Lower leg skin (tissue), 4 donors: ENCODE results near the gene TMC4. TPM values are rescaled to one million over a fixed set of nuclear protein-coding genes. Genes with fewer than 3 reads are reported as not detected.

ENCODE experiments used
- DNase-seq, 2 donors: peaks; one replicate each; pipeline ENCODE4 v3.0.0-alpha.2; 2019; ENCODE audit warnings: low spot score in 2 of 2
- H3K4me3 ChIP-seq: fragments of 200-600 bp; sonication (generic); 2 replicates; pipeline ENCODE4 v1.5.1; 2017; ENCODE audit warnings: mild to moderate bottlenecking, low read depth; ENCODE audit not compliant: poor library complexity, severe bottlenecking
- CTCF ChIP-seq, 3 donors: fragments of 450-650 bp; IDR thresholded peaks; one replicate each; pipeline ENCODE4 v1.5.1; 2016; ENCODE audit warnings: antibody characterized with exemption in 3 of 3, mild to moderate bottlenecking in 3 of 3, moderate library complexity in 2 of 3
- POLR2A ChIP-seq, 2 donors: fragments of 450-650 bp; IDR thresholded peaks; one replicate each; pipeline ENCODE4 v1.6.1; 2016 to 2017; ENCODE audit warnings: antibody characterized with exemption in 2 of 2, mild to moderate bottlenecking in 1 of 2, moderate library complexity in 1 of 2
- WGBS, 2 donors: methylation state at CpG; one replicate each; pipeline ENCODE4 v1.1.5; 2018; 5-methylcytosine and 5-hydroxymethylcytosine counted together
- intact Hi-C: fragments of 100-400 bp; cut with DNase I; formaldehyde crosslinking; loops from one replicate; pipeline ENCODE4 v1.15.0; 2023; ENCODE audit warnings: low total_unique reads
- total RNA-seq, 4 donors: library from RNA; depleted of rRNA; stranded (reverse); fragments of >200 nt; gene quantifications; one replicate each; pipeline ENCODE4 v1.1.0, GENCODE V29; 2016

TMC4 gene
- total RNA-seq, 4 donors from 2014 or later, result 2.4 to 9.3 (median 6.3) TPM

- no peak for DNase-seq
- no peak for TF ChIP-seq POLR2A (IDR thresholded peaks at IDR 0.05)
- intact Hi-C loops, result no loop called here
- no peak overlapping the region for H3K4me3 ChIP-seq
- 78 to 92% methylated on average over 3 of the region's 3 CpGs for WGBS, 2 donors
These were observed 25.3 kb downstream of the TMC4 start for GRCh38 chr19:54147676-54148075.

- WGBS, 2 donors, result 85 to 86% methylated on average over 28 of the region's 28 CpGs
- H3K4me3 ChIP-seq, result no peak overlapping the region
- TF ChIP-seq POLR2A (IDR thresholded peaks at IDR 0.05), result no peak
- no peak for TF ChIP-seq CTCF (IDR thresholded peaks at IDR 0.05)
- intact Hi-C loops, result no loop called here
- DNase-seq, result no peak
These were observed 27.3 kb downstream of the TMC4 start for GRCh38 chr19:54145541-54146158.

GRCh38 chr19:54142166-54142780 is 30.7 kb downstream of the TMC4 start:
- 75 to 86% methylated on average over 7 of the region's 7 CpGs for WGBS, 2 donors
- DNase-seq, result no peak
- no peak overlapping the region for H3K4me3 ChIP-seq
- TF ChIP-seq POLR2A (IDR thresholded peaks at IDR 0.05), result no peak
- no peak for TF ChIP-seq CTCF (IDR thresholded peaks at IDR 0.05)
- intact Hi-C loops, result no loop called here

- WGBS, 2 donors, result 58 to 74% methylated on average over 3 of the region's 3 CpGs
- TF ChIP-seq CTCF (IDR thresholded peaks at IDR 0.05) (no peak), POLR2A (IDR thresholded peaks at IDR 0.05) (no peak)
- H3K4me3 ChIP-seq, result no peak overlapping the region
- intact Hi-C loops, result no loop called here
- DNase-seq, result no peak
These were observed 31.6 kb downstream of the TMC4 start for GRCh38 chr19:54141356-54141755.

- peak overlapping the region; percentile 91 for H3K4me3 ChIP-seq
- no peak for DNase-seq
- WGBS, 2 donors, result 26 to 42% methylated on average over 16 to 28 of the region's 31 CpGs
- intact Hi-C loops, result no loop called here
- TF ChIP-seq POLR2A (IDR thresholded peaks at IDR 0.05), result no peak
- TF ChIP-seq CTCF (IDR thresholded peaks at IDR 0.05), result no peak
These were observed 34.3 kb downstream of the TMC4 start for GRCh38 chr19:54138489-54139256.
